H9 (cell line): ENCODE results near the gene TMEM63C. TPM values are rescaled to one million over a fixed set of nuclear protein-coding genes. Genes with fewer than 3 reads are reported as not detected.

Experiments used
- DNase-seq: peaks from one replicate; pipeline ENCODE4 v3.0.0-alpha.2; 2017
- H2AFZ ChIP-seq: one replicate; pipeline ENCODE4 v1.6.1; 2013; ENCODE audit warnings: mild to moderate bottlenecking, low read length, control low read depth, moderate library complexity
- H2AK5ac ChIP-seq: 2 replicates; pipeline ENCODE4 v1.6.1; 2013; ENCODE audit warnings: low read length, control low read depth, mixed read lengths; ENCODE audit not compliant: insufficient read length
- H2BK120ac ChIP-seq: one replicate; pipeline ENCODE4 v1.6.1; 2013; ENCODE audit warnings: low read depth, mild to moderate bottlenecking, low read length, control low read depth, inconsistent platforms; ENCODE audit not compliant: poor library complexity, severe bottlenecking
- H2BK12ac ChIP-seq: 2 replicates; pipeline ENCODE4 v1.6.1; 2013; ENCODE audit warnings: low read length, control low read depth, mixed read lengths, low read depth; ENCODE audit not compliant: insufficient read length
- H2BK15ac ChIP-seq: 2 replicates; pipeline ENCODE4 v1.6.1; 2013; ENCODE audit warnings: low read depth, low read length, control low read depth
- H2BK20ac ChIP-seq: one replicate; pipeline ENCODE4 v1.6.1; 2013; ENCODE audit warnings: low read depth, mild to moderate bottlenecking, low read length, control low read depth, inconsistent platforms; ENCODE audit not compliant: poor library complexity, severe bottlenecking
- H2BK5ac ChIP-seq: 2 replicates; pipeline ENCODE4 v1.6.1; 2013; ENCODE audit warnings: low read length, control low read depth, mixed read lengths; ENCODE audit not compliant: insufficient read length
- H3K14ac ChIP-seq: 2 replicates; pipeline ENCODE4 v1.6.1; 2013; ENCODE audit warnings: low read length, control low read depth; ENCODE audit not compliant: insufficient read depth
- H3K18ac ChIP-seq: 2 replicates; pipeline ENCODE4 v1.6.1; 2013; ENCODE audit warnings: low read depth, mild to moderate bottlenecking, mixed read lengths, low read length, control low read depth; ENCODE audit not compliant: insufficient read length
- H3K23ac ChIP-seq: 2 replicates; pipeline ENCODE4 v1.6.1; 2013; ENCODE audit warnings: low read length, control low read depth, mixed read lengths, low read depth; ENCODE audit not compliant: insufficient read length
- H3K23me2 ChIP-seq: 2 replicates; pipeline ENCODE4 v1.6.1; 2013; ENCODE audit warnings: low read depth, mild to moderate bottlenecking, mixed read lengths, low read length, control low read depth; ENCODE audit not compliant: insufficient read length, poor library complexity, severe bottlenecking
- H3K27ac ChIP-seq: 2 replicates; pipeline ENCODE4 v1.5.1; 2013; ENCODE audit warnings: low read length, control low read depth, mixed read lengths, low read depth; ENCODE audit not compliant: insufficient read length
- H3K27me3 ChIP-seq: 2 replicates; pipeline ENCODE4 v1.6.1; 2013; ENCODE audit warnings: low read length, control low read depth, inconsistent platforms; ENCODE audit not compliant: insufficient read depth
- H3K4ac ChIP-seq: 2 replicates; pipeline ENCODE4 v1.6.1; 2013; ENCODE audit warnings: low read depth, mild to moderate bottlenecking, control low read depth, inconsistent platforms, low read length, moderate library complexity
- H3K4me1 ChIP-seq: 2 replicates; pipeline ENCODE4 v1.6.1; 2013; ENCODE audit warnings: low read length, control low read depth, inconsistent platforms; ENCODE audit not compliant: insufficient read depth
- H3K4me2 ChIP-seq: 2 replicates; pipeline ENCODE4 v1.6.1; 2013; ENCODE audit warnings: low read length, control low read depth, mixed read lengths; ENCODE audit not compliant: insufficient read length, insufficient read depth
- H3K56ac ChIP-seq: 2 replicates; pipeline ENCODE4 v1.6.1; 2013; ENCODE audit warnings: low read depth, mild to moderate bottlenecking, mixed read lengths, low read length, control low read depth; ENCODE audit not compliant: insufficient read length
- H3K79me1 ChIP-seq: 2 replicates; pipeline ENCODE4 v1.6.1; 2013; ENCODE audit warnings: low read depth, mild to moderate bottlenecking, moderate library complexity, low read length, control low read depth, inconsistent platforms; ENCODE audit not compliant: insufficient read depth, poor library complexity, severe bottlenecking
- H3K79me2 ChIP-seq: 2 replicates; pipeline ENCODE4 v1.6.1; 2013; ENCODE audit warnings: low read length, control low read depth, inconsistent platforms; ENCODE audit not compliant: insufficient read depth
- H3K9ac ChIP-seq: 2 replicates; pipeline ENCODE4 v1.6.1; 2013; ENCODE audit warnings: low read length, control low read depth, mixed read lengths; ENCODE audit not compliant: insufficient read length; ENCODE audit errors: extremely low read depth
- H3K9me3 ChIP-seq: one replicate; pipeline ENCODE4 v1.6.1; 2013; ENCODE audit warnings: low read depth, low read length, inconsistent platforms; ENCODE audit not compliant: control insufficient read depth
- H3T11ph ChIP-seq: one replicate; pipeline ENCODE4 v1.6.1; 2013; ENCODE audit warnings: mild to moderate bottlenecking, low read length, control low read depth, inconsistent platforms
- H4K20me1 ChIP-seq: one replicate; pipeline ENCODE4 v1.6.1; 2013; ENCODE audit not compliant: control insufficient read depth, insufficient read length, insufficient read depth
- H4K5ac ChIP-seq: 2 replicates; pipeline ENCODE4 v1.6.1; 2013; ENCODE audit warnings: low read depth, mild to moderate bottlenecking, mixed read lengths, low read length, control low read depth; ENCODE audit not compliant: insufficient read length
- H4K8ac ChIP-seq: replicated peaks from 2 replicates; pipeline ENCODE4 v1.6.1; 2013; ENCODE audit warnings: low read length, control low read depth, mixed read lengths, low read depth; ENCODE audit not compliant: insufficient read length
- H4K91ac ChIP-seq: 2 replicates; pipeline ENCODE4 v1.6.1; 2013; ENCODE audit warnings: low read depth, mild to moderate bottlenecking, moderate library complexity, mixed read lengths, low read length, control low read depth; ENCODE audit not compliant: insufficient read length
- H3K27ac Mint-ChIP-seq, 3 experiments: 2 replicates in 2 of 3; 3 replicates in 1 of 3; pipeline ENCODE4 v1.8.0; 2020 to 2021; ENCODE audit warnings: mixed read lengths in 3 of 3, mild to moderate bottlenecking in 1 of 3, moderate library complexity in 1 of 3
- H3K27me3 Mint-ChIP-seq: 2 replicates; pipeline ENCODE4 v1.8.0; 2021; ENCODE audit warnings: low read depth, mild to moderate bottlenecking, moderate library complexity, mixed read lengths
- H3K36me3 Mint-ChIP-seq, 3 experiments: 2 replicates in 2 of 3; 3 replicates in 1 of 3; pipeline ENCODE4 v1.8.0; 2020 to 2021; ENCODE audit warnings: low read depth in 3 of 3, mixed read lengths in 3 of 3; ENCODE audit not compliant: insufficient read depth in 1 of 3
- H3K4me1 Mint-ChIP-seq, 2 experiments: 2 replicates each; pipeline ENCODE4 v1.8.0; 2020; ENCODE audit warnings: mixed read lengths in 2 of 2
- H3K4me3 Mint-ChIP-seq, 2 experiments: 2 replicates in 1 of 2; 3 replicates in 1 of 2; pipeline ENCODE4 v1.8.0; 2020 to 2021; ENCODE audit warnings: mild to moderate bottlenecking in 2 of 2, mixed read lengths in 2 of 2, moderate library complexity in 1 of 2
- H3K9me3 Mint-ChIP-seq, 2 experiments: 2 replicates in 1 of 2; 3 replicates in 1 of 2; pipeline ENCODE4 v1.8.0; 2020; ENCODE audit warnings: mild to moderate bottlenecking in 2 of 2, mixed read lengths in 2 of 2, moderate library complexity in 1 of 2
- WGBS: extraction: QIAGEN DNeasy Blood & Tissue Kit; methylation state at CpG from one replicate; pipeline ENCODE4 v1.1.7; 2013; ENCODE audit warnings: missing lambda C conversion rate, low lambda C conversion rate, mixed read lengths; ENCODE audit not compliant: insufficient read length; ENCODE audit errors: extremely low coverage; 5-methylcytosine and 5-hydroxymethylcytosine counted together
- total RNA-seq: library from RNA; stranded (reverse); gene quantifications from 2 replicates; pipeline ENCODE4 v1.2.1, GENCODE V29; 2021
- TF ChIP-seq, protein P1 (sequence below): fragments of 200-600 bp; sonication (generic); conservative IDR thresholded peaks from 3 replicates; pipeline ENCODE4 v1.8.0; 2021; ENCODE audit warnings: antibody characterized with exemption, mild to moderate bottlenecking

The TMEM63C gene
- total RNA-seq, 1 experiment from 2014 or later, result 2.2 TPM

DNA sequence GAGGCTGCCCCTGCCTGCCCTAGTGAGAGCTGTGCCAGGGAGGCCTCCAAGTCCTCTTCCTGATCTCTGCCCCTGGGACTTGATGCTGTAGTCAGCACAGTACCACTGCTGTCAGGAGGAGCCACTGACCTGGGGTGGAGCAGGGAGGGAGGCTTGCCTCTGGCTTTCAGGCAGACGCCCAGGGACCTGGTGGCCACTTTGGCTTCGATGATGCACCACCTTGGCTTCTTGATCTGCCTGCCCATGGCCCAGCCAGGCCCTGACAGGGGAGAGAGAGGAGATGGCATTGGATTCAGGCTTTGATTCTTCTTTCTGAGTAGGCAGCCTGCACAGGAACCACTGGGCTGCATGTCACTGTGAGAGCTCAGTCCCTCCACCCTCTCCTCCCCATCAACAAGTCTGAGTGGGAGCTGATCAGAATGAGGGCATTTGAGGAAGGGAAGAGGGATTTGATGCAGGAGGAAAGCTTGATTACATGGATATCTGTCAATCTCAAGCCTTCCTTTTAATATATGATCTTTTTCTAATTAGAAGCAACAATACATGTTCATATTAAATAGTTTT lies 24.7 kb downstream of the TMEM63C start:
- DNase-seq, result no peak
- no peaks in the 10 kb centered on the region; a peak in 1 of 5 replicates for H3K9me3 Mint-ChIP-seq

More for the DNA sequence above, 24.7 kb downstream of the TMEM63C start:
- Histone ChIP-seq H2BK15ac (no peak overlapping the region), H2AFZ (no peak overlapping the region), H3K9me3 (no peaks in the 10 kb centered on the region), H4K8ac (no peak overlapping the region), H3T11ph (no peak overlapping the region), H2BK20ac (no peak overlapping the region), H3K27ac (no peak overlapping the region), H4K91ac (no peak overlapping the region), H3K18ac (no peak overlapping the region), H4K20me1 (no peaks in the 10 kb centered on the region), H3K79me2 (no peaks in the 10 kb centered on the region), H3K4ac (no peak overlapping the region), H3K56ac (no peak overlapping the region), H4K5ac (no peak overlapping the region), H3K9ac (no peak overlapping the region), H3K23me2 (no peaks in the 10 kb centered on the region), H2BK5ac (no peak overlapping the region), H3K14ac (no peak overlapping the region), H3K4me1 (peaks cover 5% of the 10 kb centered on the region; the same call in 1 of the 2 replicates), H2BK120ac (no peak overlapping the region), H3K23ac (no peak overlapping the region), H3K4me2 (no peak overlapping the region), H2AK5ac (no peak overlapping the region), H3K27me3 (no peaks in the 10 kb centered on the region), H2BK12ac (no peak overlapping the region), H3K79me1 (no peaks in the 10 kb centered on the region)
- Mint-ChIP-seq H3K36me3 (no peaks in the 10 kb centered on the region), H3K4me3 (no peak overlapping the region), H3K27ac (peak overlapping the region in 1 of 3 experiments; percentile 47; a peak in 1 of 7 replicates), H3K27me3 (peaks cover 2% of the 10 kb centered on the region), H3K4me1 (peaks cover 20 to 31% of the 10 kb centered on the region in 2 experiments)
- TF ChIP-seq, protein P1, sequence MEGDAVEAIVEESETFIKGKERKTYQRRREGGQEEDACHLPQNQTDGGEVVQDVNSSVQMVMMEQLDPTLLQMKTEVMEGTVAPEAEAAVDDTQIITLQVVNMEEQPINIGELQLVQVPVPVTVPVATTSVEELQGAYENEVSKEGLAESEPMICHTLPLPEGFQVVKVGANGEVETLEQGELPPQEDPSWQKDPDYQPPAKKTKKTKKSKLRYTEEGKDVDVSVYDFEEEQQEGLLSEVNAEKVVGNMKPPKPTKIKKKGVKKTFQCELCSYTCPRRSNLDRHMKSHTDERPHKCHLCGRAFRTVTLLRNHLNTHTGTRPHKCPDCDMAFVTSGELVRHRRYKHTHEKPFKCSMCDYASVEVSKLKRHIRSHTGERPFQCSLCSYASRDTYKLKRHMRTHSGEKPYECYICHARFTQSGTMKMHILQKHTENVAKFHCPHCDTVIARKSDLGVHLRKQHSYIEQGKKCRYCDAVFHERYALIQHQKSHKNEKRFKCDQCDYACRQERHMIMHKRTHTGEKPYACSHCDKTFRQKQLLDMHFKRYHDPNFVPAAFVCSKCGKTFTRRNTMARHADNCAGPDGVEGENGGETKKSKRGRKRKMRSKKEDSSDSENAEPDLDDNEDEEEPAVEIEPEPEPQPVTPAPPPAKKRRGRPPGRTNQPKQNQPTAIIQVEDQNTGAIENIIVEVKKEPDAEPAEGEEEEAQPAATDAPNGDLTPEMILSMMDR, result no peak
- WGBS, result no CpG with 5 or more reads among the region's 2 CpGs
